Adrenal gland (tissue), 5 donors: ENCODE data around the gene ADIPOR2.

Source experiments
- CTCF ChIP-seq, 6 experiments: fragments of 450-650 bp in 4 of 6; fragments of 200-600 bp in 2 of 6; sonication (generic) in 1 of 6; IDR thresholded peaks; 1 replicate in 5 of 6; 2 replicates in 1 of 6; pipeline versions ENCODE4 v1.5.1 to v1.8.0; 2016 to 2021; ENCODE audit warnings: antibody characterized with exemption in 6 of 6, mild to moderate bottlenecking in 2 of 6, moderate library complexity in 1 of 6
- POLR2A ChIP-seq, 2 donors: fragments of 450-650 bp; IDR thresholded peaks; one replicate each; pipeline ENCODE4 v1.6.1; 2017; ENCODE audit warnings: antibody characterized with exemption in 2 of 2, mild to moderate bottlenecking in 2 of 2, moderate library complexity in 1 of 2
- donor health status: DM: no; HTN: no; CAD: no.

- no peak for TF ChIP-seq CTCF (IDR thresholded peaks at IDR 0.05)
- peak in 1 of 2 donors; percentile 28 for TF ChIP-seq POLR2A (IDR thresholded peaks at IDR 0.05)
Measured at GRCh38 chr12:1660304-1661187, 30.3 kb upstream of the ADIPOR2 start.
